Activated CD4-positive, alpha-beta memory T cell treated with anti-CD3 and anti-CD28 coated beads, Interleukin-2, amount 10 ng/mL, durations not matched to agents 7 days and 5 days (primary cell): ENCODE results near the gene PTPRE. TPM values are rescaled to one million over a fixed set of nuclear protein-coding genes. Genes with fewer than 3 reads are reported as not detected.

ENCODE experiments used
- CTCF ChIA-PET: fragments of 350-600 bp; sonication (Branson Sonifier 250); formaldehyde crosslinking; loops from one replicate; lab custom pipeline; 2021; ENCODE audit warnings: antibody characterized with exemption, inconsistent platforms; lab: Charles Lee
- POLR2A ChIA-PET: fragments of 350-600 bp; sonication (Branson Sonifier 250); formaldehyde crosslinking; loops from one replicate; lab custom pipeline; 2021; ENCODE audit warnings: antibody characterized with exemption; lab: Charles Lee
- DNase-seq: peaks from one replicate; pipeline ENCODE4 v3.0.0-alpha.2; 2020
- H3K27ac Mint-ChIP-seq: one replicate; pipeline ENCODE4 v1.8.0; 2021; ENCODE audit warnings: mild to moderate bottlenecking, mixed read lengths
- H3K27me3 Mint-ChIP-seq: one replicate; pipeline ENCODE4 v1.8.0; 2021; ENCODE audit warnings: mixed read lengths
- H3K36me3 Mint-ChIP-seq: one replicate; pipeline ENCODE4 v1.8.0; 2021; ENCODE audit warnings: low read depth, mixed read lengths
- H3K4me1 Mint-ChIP-seq: one replicate; pipeline ENCODE4 v1.8.0; 2021; ENCODE audit warnings: mixed read lengths
- H3K4me3 Mint-ChIP-seq: one replicate; pipeline ENCODE4 v1.8.0; 2021; ENCODE audit warnings: mild to moderate bottlenecking, mixed read lengths
- H3K9me3 Mint-ChIP-seq: one replicate; pipeline ENCODE4 v1.8.0; 2021; ENCODE audit warnings: mixed read lengths
- total RNA-seq, 2 experiments: library from RNA; stranded (reverse); gene quantifications; one replicate each; pipeline ENCODE4 v1.2.3, GENCODE V29; 2021

PTPRE gene
- total RNA-seq, 2 experiments from 2014 or later: 29.2 to 30.6 TPM

DNA sequence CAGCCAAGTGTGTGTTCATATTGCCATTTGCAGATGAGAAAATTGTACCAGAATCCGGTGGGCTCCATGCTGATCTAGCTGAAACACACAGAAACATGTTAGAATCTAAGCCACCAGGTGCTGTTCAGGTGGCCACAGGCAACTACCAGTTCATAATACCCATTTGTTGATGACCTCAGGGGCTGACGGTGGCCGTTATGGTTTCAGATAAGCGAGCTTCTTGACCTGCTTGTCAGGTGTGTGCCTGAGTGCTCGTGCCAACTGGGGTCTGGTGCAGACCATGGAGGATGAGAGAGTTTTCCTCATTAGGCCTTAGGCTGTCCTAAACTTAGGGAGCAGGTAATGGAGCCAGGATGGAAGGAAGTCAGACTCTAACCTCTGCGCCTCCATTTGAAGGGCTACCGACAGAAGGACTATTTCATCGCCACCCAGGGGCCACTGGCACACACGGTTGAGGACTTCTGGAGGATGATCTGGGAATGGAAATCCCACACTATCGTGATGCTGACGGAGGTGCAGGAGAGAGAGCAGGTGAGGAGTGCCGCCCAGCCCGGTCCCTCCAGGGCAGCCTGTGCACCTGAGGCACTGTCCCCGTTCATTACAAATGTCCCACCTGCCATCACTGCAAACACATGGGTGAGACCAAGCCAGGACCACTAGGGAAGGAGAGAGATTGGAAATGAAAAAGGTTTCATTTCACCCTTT is 166.2 kb downstream of the PTPRE start:
- no peak for DNase-seq
- Mint-ChIP-seq H3K9me3 (no peaks in the 10 kb centered on the region), H3K36me3 (peaks cover 69% of the 10 kb centered on the region), H3K27ac (no peak overlapping the region), H3K4me3 (no peak overlapping the region), H3K4me1 (peaks cover 39% of the 10 kb centered on the region), H3K27me3 (no peaks in the 10 kb centered on the region)
- CTCF ChIA-PET: interaction anchor here (1.0 to 7.6 kb wide), 4 partner anchors 11 to 57 kb away, joined by 3 to 216 read pairs (median 3); no protein-coding TSS in a partner anchor
- POLR2A ChIA-PET: interaction anchor here (1.0 to 1.3 kb wide), 2 partner anchors 33 to 53 kb away, joined by 3 read pairs; partner anchors contain the start of gene MKI67

DNA sequence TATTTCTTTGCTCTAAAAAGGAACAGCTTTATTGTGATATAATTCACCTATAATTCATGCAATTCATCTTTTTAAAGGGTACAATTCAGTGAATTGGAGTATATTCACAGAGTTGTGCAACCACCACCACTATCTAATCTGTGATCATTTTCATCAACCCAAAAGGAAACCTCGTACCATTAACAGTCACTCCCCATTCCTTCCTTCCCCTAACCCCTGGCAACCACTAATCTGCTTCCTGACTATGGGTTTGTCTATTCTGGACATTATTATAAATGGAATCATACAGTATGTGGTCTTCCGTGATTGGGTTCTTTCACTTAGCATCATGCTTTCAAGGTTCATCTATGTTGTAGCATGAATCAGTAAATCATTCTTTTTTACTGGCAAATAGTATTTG is 167.0 kb downstream of the PTPRE start:
- H3K4me1 Mint-ChIP-seq: peaks cover 39% of the 10 kb centered on the region
- no peaks in the 10 kb centered on the region for H3K27me3 Mint-ChIP-seq
- peaks cover 66% of the 10 kb centered on the region for H3K36me3 Mint-ChIP-seq
- CTCF ChIA-PET: interaction anchor here (0.9 to 7.6 kb wide), 4 partner anchors 10 to 58 kb away, joined by 3 to 216 read pairs (median 3); no protein-coding TSS in a partner anchor
- no peak overlapping the region for H3K4me3 Mint-ChIP-seq
- no peak for DNase-seq
- peak overlapping the region; percentile 3 for H3K27ac Mint-ChIP-seq
- POLR2A ChIA-PET: interaction anchor here (1.3 to 1.5 kb wide), 2 partner anchors 26 to 34 kb away, joined by 3 to 4 read pairs; no protein-coding TSS in a partner anchor
- no peaks in the 10 kb centered on the region for H3K9me3 Mint-ChIP-seq

GRCh38 chr10:128074589-128074988 is 167.7 kb downstream of the PTPRE start:
- Mint-ChIP-seq H3K4me3 (no peak overlapping the region), H3K4me1 (peaks cover 34% of the 10 kb centered on the region), H3K9me3 (no peaks in the 10 kb centered on the region), H3K27ac (no peak overlapping the region), H3K36me3 (peaks cover 67% of the 10 kb centered on the region), H3K27me3 (no peaks in the 10 kb centered on the region)
- DNase-seq: no peak
- ChIA-PET POLR2A (interaction anchor here (1.3 to 1.5 kb wide), 2 partner anchors 27 to 35 kb away, joined by 3 to 4 read pairs; no protein-coding TSS in a partner anchor), CTCF (interaction anchor here (0.9 to 7.6 kb wide), 2 partner anchors 9 to 42 kb away, joined by 3 to 216 read pairs; no protein-coding TSS in a partner anchor)

GRCh38 chr10:128077155-128077875 is 170.4 kb downstream of the PTPRE start:
- Mint-ChIP-seq H3K27me3 (no peaks in the 10 kb centered on the region), H3K4me3 (no peak overlapping the region), H3K27ac (no peak overlapping the region), H3K36me3 (peaks cover 53% of the 10 kb centered on the region), H3K4me1 (peaks cover 25% of the 10 kb centered on the region), H3K9me3 (no peaks in the 10 kb centered on the region)
- ChIA-PET CTCF (interaction anchor here (2.4 kb wide), 1 partner anchor 42 kb away, joined by 13 read pairs; no protein-coding TSS in a partner anchor), POLR2A (no interaction called here)
- DNase-seq: no peak

- ChIA-PET POLR2A (no interaction called here), CTCF (interaction anchor here (0.6 to 4.7 kb wide), 15 partner anchors 9 to 78 kb away, joined by 3 to 34 read pairs (median 4); partner anchors contain the start of gene MKI67)
- peaks cover 45% of the 10 kb centered on the region for H3K36me3 Mint-ChIP-seq
- no peaks in the 10 kb centered on the region for H3K27me3 Mint-ChIP-seq
- H3K4me1 Mint-ChIP-seq: peaks cover 17% of the 10 kb centered on the region
- H3K9me3 Mint-ChIP-seq: no peaks in the 10 kb centered on the region
- no peak overlapping the region for H3K27ac Mint-ChIP-seq
- DNase-seq: peak; percentile 42
- H3K4me3 Mint-ChIP-seq: no peak overlapping the region
Observed at GRCh38 chr10:128078136-128078969, 171.4 kb downstream of the PTPRE start.

DNA sequence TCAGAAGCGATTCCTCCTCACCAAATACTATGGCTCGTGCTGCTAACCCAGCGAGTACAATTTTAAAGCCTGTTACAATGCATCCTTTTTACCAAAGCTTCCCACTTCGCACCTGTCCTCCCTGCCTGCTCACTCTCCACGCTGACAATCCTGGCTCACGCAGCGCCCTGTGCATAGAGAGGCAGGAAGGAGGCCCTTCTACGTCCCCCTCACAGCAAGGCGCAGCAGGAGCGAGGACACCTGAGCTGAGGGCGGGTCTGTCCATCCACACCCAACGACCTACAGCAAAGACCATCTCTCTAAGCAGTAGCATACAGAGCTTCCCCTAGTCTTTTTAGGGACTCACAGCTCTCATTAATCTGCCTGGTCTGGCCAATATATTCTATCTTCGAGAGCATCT is 173.3 kb downstream of the PTPRE start:
- no peak for DNase-seq
- Mint-ChIP-seq H3K4me1 (peaks cover 4% of the 10 kb centered on the region), H3K9me3 (no peaks in the 10 kb centered on the region), H3K27me3 (no peaks in the 10 kb centered on the region), H3K36me3 (peaks cover 37% of the 10 kb centered on the region), H3K27ac (no peak overlapping the region), H3K4me3 (no peak overlapping the region)
- ChIA-PET CTCF (interaction anchor here (1.1 to 4.7 kb wide), 3 partner anchors 11 to 70 kb away, joined by 3 to 34 read pairs (median 3); no protein-coding TSS in a partner anchor), POLR2A (interaction anchor here (1.2 to 1.3 kb wide), 2 partner anchors 16 to 71 kb away, joined by 3 read pairs; no protein-coding TSS in a partner anchor)

DNA sequence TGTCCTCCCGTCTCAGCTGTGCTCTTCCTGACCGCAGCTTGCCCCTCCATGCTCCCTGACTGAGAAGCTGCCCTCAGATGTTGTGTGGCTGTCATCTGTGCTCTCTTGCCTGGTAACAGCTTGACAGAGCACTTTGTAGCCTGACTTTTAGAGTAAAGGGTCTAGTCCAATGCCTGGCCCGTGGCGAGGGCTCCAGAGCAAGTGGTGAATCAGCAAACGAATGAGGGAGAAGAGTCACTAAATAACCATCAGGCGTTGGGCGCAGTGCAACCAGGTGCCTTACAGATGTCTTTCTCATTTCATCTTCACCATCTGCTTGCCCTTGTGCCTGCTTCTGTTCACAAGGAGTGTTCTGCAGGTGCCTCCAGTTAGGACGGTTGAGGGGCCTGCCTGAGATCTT is 173.7 kb downstream of the PTPRE start:
- H3K36me3 Mint-ChIP-seq: peaks cover 35% of the 10 kb centered on the region
- no peaks in the 10 kb centered on the region for H3K9me3 Mint-ChIP-seq
- POLR2A ChIA-PET: interaction anchor here (1.2 to 1.3 kb wide), 3 partner anchors 15 to 70 kb away, joined by 3 to 7 read pairs (median 3); no protein-coding TSS in a partner anchor

DNA sequence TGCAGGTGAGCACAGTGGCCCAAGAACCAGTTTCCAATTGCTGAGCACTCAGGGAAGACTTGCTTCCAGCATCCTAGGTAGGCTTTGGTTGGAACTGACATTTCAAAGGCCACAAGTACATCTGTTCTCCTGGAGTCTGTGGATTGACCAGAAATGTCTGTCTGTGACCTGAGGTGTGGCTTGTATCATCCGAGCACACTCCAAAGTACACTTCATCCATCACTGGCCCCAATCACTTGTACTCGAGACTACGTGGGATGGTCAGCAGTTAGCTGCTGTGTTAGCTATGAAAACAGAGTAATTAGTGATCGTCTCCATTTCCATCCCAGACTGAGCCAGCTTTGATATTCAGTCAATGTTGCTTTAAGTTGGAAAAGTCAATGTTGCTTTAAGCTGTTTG is 174.3 kb downstream of the PTPRE start:
- CTCF ChIA-PET: interaction anchor here (0.9 to 4.7 kb wide), 4 partner anchors 12 to 131 kb away, joined by 3 to 34 read pairs (median 6); no protein-coding TSS in a partner anchor
- Mint-ChIP-seq H3K36me3 (peaks cover 29% of the 10 kb centered on the region), H3K9me3 (no peaks in the 10 kb centered on the region), H3K27me3 (no peaks in the 10 kb centered on the region), H3K27ac (no peak overlapping the region), H3K4me1 (no peaks in the 10 kb centered on the region), H3K4me3 (no peak overlapping the region)
- POLR2A ChIA-PET: interaction anchor here (0.9 to 1.5 kb wide), 4 partner anchors 35 to 142 kb away, joined by 3 to 7 read pairs (median 3); no protein-coding TSS in a partner anchor
- DNase-seq: no peak

More for the DNA sequence above, 173.7 kb downstream of the PTPRE start:
- H3K4me3 Mint-ChIP-seq: no peak overlapping the region
- peaks cover 2% of the 10 kb centered on the region for H3K4me1 Mint-ChIP-seq
- CTCF ChIA-PET: interaction anchor here (3.1 to 4.7 kb wide), 2 partner anchors 11 to 70 kb away, joined by 9 to 34 read pairs; no protein-coding TSS in a partner anchor
- H3K27ac Mint-ChIP-seq: no peak overlapping the region
- no peaks in the 10 kb centered on the region for H3K27me3 Mint-ChIP-seq
- DNase-seq: no peak

DNA sequence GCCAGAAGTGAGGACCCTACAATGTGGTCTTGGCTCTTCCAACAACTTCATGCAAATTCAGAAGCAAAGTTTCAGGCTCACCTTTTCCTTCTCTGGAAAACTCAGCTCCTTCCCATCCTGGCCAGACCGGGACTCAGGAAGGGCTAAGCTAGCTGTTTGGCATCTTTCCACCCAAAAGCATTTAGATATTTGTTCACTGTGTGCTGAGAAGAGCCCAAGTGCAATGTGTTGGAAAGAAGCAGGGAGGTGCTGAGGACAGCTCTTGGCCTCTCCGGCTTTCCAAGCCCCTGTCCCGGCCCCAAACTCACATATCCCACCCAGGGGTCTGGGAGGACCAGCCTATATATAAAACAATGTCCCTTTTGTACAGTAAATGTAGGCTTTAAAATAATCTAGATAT is 174.8 kb downstream of the PTPRE start:
- Mint-ChIP-seq H3K27ac (no peak overlapping the region), H3K4me1 (no peaks in the 10 kb centered on the region), H3K9me3 (no peaks in the 10 kb centered on the region), H3K36me3 (peaks cover 25% of the 10 kb centered on the region), H3K27me3 (no peaks in the 10 kb centered on the region), H3K4me3 (no peak overlapping the region)
- POLR2A ChIA-PET: interaction anchor here (0.6 to 1.5 kb wide), 5 partner anchors 35 to 195 kb away, joined by 3 to 7 read pairs (median 3); no protein-coding TSS in a partner anchor
- CTCF ChIA-PET: interaction anchor here (0.9 to 4.7 kb wide), 4 partner anchors 13 to 130 kb away, joined by 3 to 34 read pairs (median 6); no protein-coding TSS in a partner anchor
- no peak for DNase-seq

- no peak for DNase-seq
- no peak overlapping the region for H3K27ac Mint-ChIP-seq
- peaks cover 22% of the 10 kb centered on the region for H3K36me3 Mint-ChIP-seq
- peaks cover 6% of the 10 kb centered on the region for H3K4me1 Mint-ChIP-seq
- POLR2A ChIA-PET: interaction anchor here (1.0 to 1.3 kb wide), 2 partner anchors 12 kb away, joined by 3 to 6 read pairs; no protein-coding TSS in a partner anchor
- CTCF ChIA-PET: interaction anchor here (0.8 to 3.1 kb wide), 8 partner anchors 9 to 66 kb away, joined by 3 to 9 read pairs (median 3); no protein-coding TSS in a partner anchor
- H3K9me3 Mint-ChIP-seq: no peaks in the 10 kb centered on the region
- no peaks in the 10 kb centered on the region for H3K27me3 Mint-ChIP-seq
- no peak overlapping the region for H3K4me3 Mint-ChIP-seq
Observed at GRCh38 chr10:128083191-128083895, 176.4 kb downstream of the PTPRE start.

- no peaks in the 10 kb centered on the region for H3K27me3 Mint-ChIP-seq
- H3K36me3 Mint-ChIP-seq: peaks cover 18% of the 10 kb centered on the region
- no peak overlapping the region for H3K4me3 Mint-ChIP-seq
- POLR2A ChIA-PET: interaction anchor here (1.0 to 1.3 kb wide), 2 partner anchors 11 to 13 kb away, joined by 3 to 6 read pairs; no protein-coding TSS in a partner anchor
- H3K27ac Mint-ChIP-seq: no peak overlapping the region
- H3K4me1 Mint-ChIP-seq: peaks cover 7% of the 10 kb centered on the region
- CTCF ChIA-PET: interaction anchor here (1.0 to 1.5 kb wide), 5 partner anchors 10 to 65 kb away, joined by 3 to 4 read pairs (median 3); no protein-coding TSS in a partner anchor
- H3K9me3 Mint-ChIP-seq: no peaks in the 10 kb centered on the region
- DNase-seq: no peak
Observed at GRCh38 chr10:128084364-128084763, 177.5 kb downstream of the PTPRE start.
